GM12872 (cell line): Measurements from ENCODE around the gene CLCN3.

ENCODE experiments used
- CTCF ChIP-seq: IDR thresholded peaks from 3 replicates; pipeline ENCODE4 v1.5.1; 2011; ENCODE audit warnings: low read depth, mild to moderate bottlenecking, low read length, moderate library complexity; ENCODE audit not compliant: insufficient read depth

Gene CLCN3

GRCh38 chr4:169668069-169668721 is 47.8 kb downstream of the CLCN3 start:
- TF ChIP-seq CTCF, result no peak

- TF ChIP-seq CTCF, result no peak
These were observed 55.4 kb downstream of the CLCN3 start for GRCh38 chr4:169675825-169676224.

- no peak for TF ChIP-seq CTCF
These were observed 56.9 kb downstream of the CLCN3 start for GRCh38 chr4:169677150-169677748.

- TF ChIP-seq CTCF, result no peak
These were observed 62.1 kb downstream of the CLCN3 start for GRCh38 chr4:169682372-169683047.

GRCh38 chr4:169689681-169690080 is 69.3 kb downstream of the CLCN3 start:
- TF ChIP-seq CTCF, result no peak

- TF ChIP-seq CTCF, result no peak
These were observed 70.4 kb downstream of the CLCN3 start for GRCh38 chr4:169690787-169691186.

GRCh38 chr4:169698331-169698730 is 78.0 kb downstream of the CLCN3 start:
- TF ChIP-seq CTCF, result no peak
